Cardiac muscle cell (in vitro differentiated cells and primary cell): ENCODE results near the gene CCM2. TPM values are rescaled to one million over a fixed set of nuclear protein-coding genes. Genes with fewer than 3 reads are reported as not detected.

Experiments
- DNase-seq, 2 donors: peaks; one replicate each; pipeline versions ENCODE4 v3.0.0 to v3.0.0-alpha.2; 2010 to 2017; ENCODE audit warnings: low read depth in 1 of 2, low spot score in 1 of 2
- H3K27ac ChIP-seq: fragments of 200-600 bp; sonication (generic); 2 replicates; pipeline ENCODE4 v1.5.1; 2016
- H3K27me3 ChIP-seq: fragments of 200-600 bp; sonication (generic); 2 replicates; pipeline ENCODE4 v1.6.0; 2016; ENCODE audit warnings: control low read depth
- H3K36me3 ChIP-seq: fragments of 200-600 bp; sonication (generic); 2 replicates; pipeline ENCODE4 v1.5.1; 2016; ENCODE audit warnings: control low read depth
- H3K4me1 ChIP-seq: fragments of 200-600 bp; sonication (generic); 2 replicates; pipeline ENCODE4 v1.8.1; 2017; ENCODE audit warnings: low read depth, mild to moderate bottlenecking, mixed run types
- H3K4me3 ChIP-seq: fragments of 200-600 bp; sonication (generic); 2 replicates; pipeline ENCODE4 v1.5.1; 2016; ENCODE audit warnings: mild to moderate bottlenecking
- H3K9me3 ChIP-seq: fragments of 200-600 bp; sonication (generic); 2 replicates; pipeline ENCODE4 v1.5.1; 2017; ENCODE audit warnings: low read depth, mild to moderate bottlenecking, control low read depth
- CTCF ChIP-seq: IDR thresholded peaks from 2 replicates; pipeline ENCODE4 v1.5.1; 2012; ENCODE audit warnings: low read depth, mild to moderate bottlenecking, low read length
- polyA plus RNA-seq: library from polyadenylated mRNA; unstranded; fragments of >200 nt; fragmentation: Nextera tagmentation; extraction: Ambion mirVana; gene quantifications from 2 replicates; pipeline ENCODE4 v1.2.1, GENCODE V29; 2016
- total RNA-seq: library from RNA; depleted of rRNA; stranded (reverse); fragments of >200 nt; gene quantifications from 2 replicates; pipeline ENCODE4 v1.2.3, GENCODE V29; 2016

Gene CCM2
- total and polyA plus RNA-seq, 2 experiments from 2014 or later = 38.3 to 65.7 TPM

GRCh38 chr7:44976040-44976745 is 23.8 kb upstream of the CCM2 start:
- H3K36me3 ChIP-seq = no peaks in the 10 kb centered on the region
- no peaks in the 10 kb centered on the region for H3K9me3 ChIP-seq
- H3K4me3 ChIP-seq = no peak overlapping the region
- H3K27me3 ChIP-seq = no peaks in the 10 kb centered on the region
- peaks cover 16% of the 10 kb centered on the region for H3K4me1 ChIP-seq
- DNase-seq = no peak
- TF ChIP-seq CTCF = no peak
- no peak overlapping the region for H3K27ac ChIP-seq

- no peaks in the 10 kb centered on the region for H3K27me3 ChIP-seq
- no peaks in the 10 kb centered on the region for H3K36me3 ChIP-seq
- no peak for TF ChIP-seq CTCF
- no peak overlapping the region for H3K4me3 ChIP-seq
- DNase-seq = no peak
- H3K9me3 ChIP-seq = no peaks in the 10 kb centered on the region
- H3K4me1 ChIP-seq = peaks cover 20% of the 10 kb centered on the region
- H3K27ac ChIP-seq = no peak overlapping the region
Measured at GRCh38 chr7:44976746-44977196, 23.2 kb upstream of the CCM2 start.

GRCh38 chr7:44977304-44977958 is 22.6 kb upstream of the CCM2 start:
- no peaks in the 10 kb centered on the region for H3K36me3 ChIP-seq
- H3K9me3 ChIP-seq = no peaks in the 10 kb centered on the region
- H3K27ac ChIP-seq = no peak overlapping the region

GRCh38 chr7:44977959-44978335 is 22.1 kb upstream of the CCM2 start:
- H3K4me3 ChIP-seq = no peak overlapping the region
- no peak overlapping the region for H3K27ac ChIP-seq
- TF ChIP-seq CTCF = no peak
- DNase-seq = no peak
- H3K27me3 ChIP-seq = no peaks in the 10 kb centered on the region
- peaks cover 3% of the 10 kb centered on the region for H3K36me3 ChIP-seq
- peaks cover 20% of the 10 kb centered on the region for H3K4me1 ChIP-seq
- H3K9me3 ChIP-seq = no peaks in the 10 kb centered on the region

More at GRCh38 chr7:44977304-44977958, 22.6 kb upstream of the CCM2 start:
- H3K4me3 ChIP-seq = no peak overlapping the region
- DNase-seq = no peak
- H3K4me1 ChIP-seq = peaks cover 20% of the 10 kb centered on the region
- TF ChIP-seq CTCF = no peak
- no peaks in the 10 kb centered on the region for H3K27me3 ChIP-seq

- H3K27me3 ChIP-seq = no peaks in the 10 kb centered on the region
- TF ChIP-seq CTCF = no peak
- no peak within 1 kb of the TSS for H3K4me3 ChIP-seq
- H3K27ac ChIP-seq = peak within 1 kb of the TSS; percentile 68
- peaks cover 20% of the 10 kb centered on the region for H3K4me1 ChIP-seq
- H3K36me3 ChIP-seq = peaks cover 10% of the 10 kb centered on the region
- no peak for DNase-seq
- no peaks in the 10 kb centered on the region for H3K9me3 ChIP-seq
Measured at GRCh38 chr7:44978511-44979366, 21.3 kb upstream of the CCM2 start, which contains the start of gene MYO1G. Gene MYO1G, minus strand, starts transcription at chr7:44979015. Its CDS starts 54 bp downstream, at chr7:44978961.
